GM13977 (cell line): ENCODE measurements around the gene OR6N1.
A peak's percentile ranks its signal among the peaks of the same experiment; 100 is the strongest.

ENCODE experiments used
- DNase-seq: peaks from one replicate; pipeline ENCODE4 v3.0.0; 2012; ENCODE audit warnings: low spot score
- in situ Hi-C: fragments of 300-500 bp; cut with MboI; formaldehyde crosslinking; loops from one replicate; pipeline ENCODE4 v1.12.0; 2022; ENCODE audit warnings: low sequenced_read_pairs, low pct_unique_long_range_greater_than_20kb, mixed read lengths, inconsistent platforms; ENCODE audit not compliant: unreplicated experiment
- TF ChIP-seq, protein P1 (sequence below): IDR thresholded peaks from 2 replicates; pipeline ENCODE4 v1.5.1; 2012; ENCODE audit warnings: mild to moderate bottlenecking, control low read depth; ENCODE audit not compliant: insufficient read depth; ENCODE audit errors: extremely low read depth, missing control alignments

Gene OR6N1

DNA sequence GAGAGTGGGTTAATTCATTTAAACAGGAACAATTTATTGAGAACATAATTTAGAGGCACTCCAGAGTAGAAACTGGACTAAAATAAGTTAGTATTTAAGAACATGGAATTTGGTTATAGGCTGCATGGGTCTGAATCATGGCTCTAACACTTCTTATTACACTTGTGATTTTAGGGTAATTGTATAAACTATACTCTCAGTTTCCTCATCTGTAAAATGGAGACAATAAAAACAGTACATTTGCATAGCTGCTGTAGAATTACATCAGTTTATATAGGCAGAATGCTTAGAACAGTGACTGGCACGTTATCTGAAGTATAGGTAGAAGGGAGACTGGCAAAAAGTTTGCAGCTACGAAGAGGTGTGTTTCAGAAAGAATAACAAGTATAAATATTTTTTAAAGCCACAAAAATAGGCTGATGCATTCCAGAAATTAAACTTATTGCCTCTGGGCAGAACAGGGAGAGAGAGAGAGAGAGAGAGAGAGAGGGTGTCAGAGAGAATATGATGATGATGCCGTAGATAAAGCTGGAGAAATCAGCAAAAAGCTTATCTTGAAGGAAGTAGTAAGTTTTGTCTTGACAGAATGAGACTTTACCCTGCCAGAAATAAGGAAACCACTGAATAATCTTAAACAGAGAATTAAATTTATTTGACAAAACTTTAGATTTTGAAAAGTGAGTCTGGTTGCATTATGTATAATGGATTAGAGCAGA, 43.3 kb downstream of the OR6N1 start:
- in situ Hi-C loops, result no loop called here
- no peak for DNase-seq
- TF ChIP-seq, protein P1, sequence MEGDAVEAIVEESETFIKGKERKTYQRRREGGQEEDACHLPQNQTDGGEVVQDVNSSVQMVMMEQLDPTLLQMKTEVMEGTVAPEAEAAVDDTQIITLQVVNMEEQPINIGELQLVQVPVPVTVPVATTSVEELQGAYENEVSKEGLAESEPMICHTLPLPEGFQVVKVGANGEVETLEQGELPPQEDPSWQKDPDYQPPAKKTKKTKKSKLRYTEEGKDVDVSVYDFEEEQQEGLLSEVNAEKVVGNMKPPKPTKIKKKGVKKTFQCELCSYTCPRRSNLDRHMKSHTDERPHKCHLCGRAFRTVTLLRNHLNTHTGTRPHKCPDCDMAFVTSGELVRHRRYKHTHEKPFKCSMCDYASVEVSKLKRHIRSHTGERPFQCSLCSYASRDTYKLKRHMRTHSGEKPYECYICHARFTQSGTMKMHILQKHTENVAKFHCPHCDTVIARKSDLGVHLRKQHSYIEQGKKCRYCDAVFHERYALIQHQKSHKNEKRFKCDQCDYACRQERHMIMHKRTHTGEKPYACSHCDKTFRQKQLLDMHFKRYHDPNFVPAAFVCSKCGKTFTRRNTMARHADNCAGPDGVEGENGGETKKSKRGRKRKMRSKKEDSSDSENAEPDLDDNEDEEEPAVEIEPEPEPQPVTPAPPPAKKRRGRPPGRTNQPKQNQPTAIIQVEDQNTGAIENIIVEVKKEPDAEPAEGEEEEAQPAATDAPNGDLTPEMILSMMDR, result no peak

DNA sequence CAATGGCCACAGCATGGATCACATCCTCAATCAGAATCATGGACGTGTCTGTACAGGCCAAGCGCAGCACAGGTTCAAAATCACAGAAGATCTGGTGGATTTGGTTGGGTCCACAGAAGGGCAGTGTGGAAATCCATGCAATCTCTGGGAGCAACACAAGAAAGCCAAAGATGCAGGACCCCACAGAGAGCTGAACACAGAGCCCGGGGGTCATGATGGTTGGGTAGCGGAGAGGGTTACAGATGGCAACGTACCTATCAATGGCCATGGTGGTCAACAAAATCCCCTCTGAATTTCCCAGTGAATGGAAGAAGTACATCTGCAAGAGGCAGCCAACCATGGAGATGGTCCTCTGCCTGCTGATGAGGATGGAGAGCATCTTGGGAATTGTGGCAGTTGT, 47.6 kb downstream of the OR6N1 start:
- TF ChIP-seq, protein P1, result no peak
- DNase-seq, result no peak
- in situ Hi-C loops, result no loop called here

DNA sequence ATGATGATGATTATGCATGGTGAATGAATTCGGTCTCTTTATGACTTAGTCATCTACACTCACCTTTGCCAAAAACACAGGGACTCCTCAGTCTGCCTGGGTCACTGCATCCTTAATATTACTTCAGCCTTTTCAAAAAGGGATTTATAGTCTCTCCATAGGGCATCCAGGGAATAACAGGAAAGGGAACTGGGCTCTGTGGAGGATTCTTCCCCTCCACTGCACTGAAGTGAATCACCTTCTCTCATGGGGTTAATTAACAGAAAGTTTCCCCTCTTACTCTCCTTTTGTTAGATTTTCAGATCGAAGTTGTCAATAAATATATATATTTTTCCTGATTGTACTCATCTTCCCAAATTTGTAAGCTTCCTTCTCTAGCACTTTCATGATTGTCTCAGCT, 51.4 kb downstream of the OR6N1 start, which contains the start of gene OR6K3:
Gene OR6K3, minus strand, starts transcription at position 101 of the 400 bp plus-strand sequence. CDS start 2,605 bp downstream, outside the sequence.
- in situ Hi-C loops, result no loop called here
- no peak for DNase-seq
- TF ChIP-seq, protein P1, result no peak

DNA sequence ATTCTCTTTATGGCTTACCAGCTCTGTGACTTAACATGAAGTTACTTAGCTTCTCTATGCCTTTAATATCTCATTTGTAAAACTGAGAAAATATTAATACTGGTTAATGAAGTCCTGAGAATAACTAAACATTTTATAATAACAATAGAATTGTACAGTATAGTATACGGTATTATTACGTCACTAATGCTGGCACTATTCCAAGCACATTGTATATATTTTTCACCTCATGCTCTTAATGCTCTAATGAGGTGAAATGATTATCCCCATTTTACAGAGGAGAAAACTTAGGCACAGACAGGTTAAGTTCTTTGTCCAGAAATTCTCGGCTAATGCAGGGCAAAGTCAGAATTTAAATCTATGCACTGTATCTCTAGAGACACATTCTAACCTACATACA, 52.3 kb downstream of the OR6N1 start:
- in situ Hi-C loops, result no loop called here
- TF ChIP-seq, protein P1, result no peak
- no peak for DNase-seq

DNA sequence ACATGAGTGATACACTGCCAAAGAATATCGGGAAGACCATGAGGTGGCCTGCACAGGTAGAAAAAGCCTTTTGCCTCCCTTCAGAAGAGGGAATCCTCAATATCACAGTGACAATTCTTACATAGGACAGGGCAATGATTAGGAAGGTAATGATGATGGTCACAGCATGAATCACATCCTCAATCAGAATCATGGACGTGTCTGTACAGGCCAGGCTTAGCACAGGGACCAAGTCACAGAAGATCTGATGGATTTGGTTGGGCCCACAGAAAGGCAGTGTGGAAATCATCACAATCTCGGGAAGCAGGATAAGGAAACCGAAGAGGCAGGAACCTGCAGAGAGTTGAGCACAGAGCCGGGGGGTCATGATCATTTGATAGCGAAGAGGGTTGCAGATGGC, 54.7 kb downstream of the OR6N1 start:
- TF ChIP-seq, protein P1, result no peak
- in situ Hi-C loops, result no loop called here
- no peak for DNase-seq

DNA sequence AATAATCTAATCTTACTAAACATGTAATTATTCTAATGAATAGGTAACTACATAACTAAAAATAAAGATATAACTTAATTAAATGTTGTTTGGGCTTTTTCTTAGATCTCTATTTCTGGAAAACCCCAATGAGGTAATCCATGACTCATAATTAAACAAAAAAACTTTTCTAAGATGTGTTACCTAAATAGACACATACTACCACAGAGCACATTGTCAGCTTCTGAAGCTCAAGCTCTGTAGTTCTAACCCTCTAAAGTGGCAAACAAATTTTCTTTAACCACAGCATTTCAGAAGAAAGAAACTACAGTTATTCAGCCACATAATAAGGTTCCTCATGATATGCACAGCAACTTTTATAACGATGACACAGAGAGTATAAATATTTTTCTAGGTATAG, 55.7 kb downstream of the OR6N1 start:
- in situ Hi-C loops, result no loop called here
- TF ChIP-seq, protein P1, result no peak
- DNase-seq, result peak; percentile 16
